Stimulated activated naive CD8-positive, alpha-beta T cell treated with anti-CD3 and anti-CD28 coated beads, Interleukin-15, Interleukin-2, amounts not matched to agents 100 U/mL and 50 U/mL, for 24 hours (primary cell): ENCODE data around the gene RSAD1.
A peak's percentile ranks its signal among the peaks of the same experiment; 100 is the strongest.

Source experiments
- ATAC-seq: fragments of 150-1000 bp; cut with Tn5 transposase; one replicate; pipeline ENCODE4 v1.10.0; 2021
- DNase-seq: peaks from one replicate; pipeline ENCODE4 v3.0.0; 2021

RSAD1 gene

DNA sequence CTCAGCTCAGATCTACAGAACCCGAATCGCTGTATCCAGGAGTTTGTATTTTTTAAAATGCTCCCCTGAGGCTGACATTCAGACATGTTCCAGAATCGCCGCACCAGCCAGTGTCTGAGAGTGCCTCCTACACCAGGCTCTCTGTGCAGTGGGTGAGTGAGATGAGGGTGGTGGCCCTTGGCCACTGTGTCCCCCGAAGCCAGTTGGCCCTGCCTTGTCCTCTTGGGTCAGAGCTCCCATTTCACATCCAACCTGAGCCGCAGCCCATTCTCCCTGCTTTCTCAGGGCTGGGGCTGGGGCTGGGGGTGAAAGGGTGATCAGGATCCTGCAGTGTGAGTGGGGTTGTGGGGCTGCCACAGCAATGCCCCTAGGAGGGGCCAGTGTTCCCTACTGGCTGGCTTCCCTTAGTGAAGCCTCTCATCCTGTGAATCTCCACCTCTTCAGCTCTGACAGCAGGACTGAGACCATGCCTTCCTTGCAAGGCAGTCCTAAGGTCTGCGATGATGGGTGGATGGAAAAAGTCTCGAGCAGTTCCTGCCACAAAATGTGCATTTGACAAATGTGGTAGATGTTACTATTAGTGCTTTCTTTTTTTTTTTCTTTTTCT lies 16.7 kb downstream of the RSAD1 start:
- ATAC-seq (no peak), DNase-seq (no peak)

DNA sequence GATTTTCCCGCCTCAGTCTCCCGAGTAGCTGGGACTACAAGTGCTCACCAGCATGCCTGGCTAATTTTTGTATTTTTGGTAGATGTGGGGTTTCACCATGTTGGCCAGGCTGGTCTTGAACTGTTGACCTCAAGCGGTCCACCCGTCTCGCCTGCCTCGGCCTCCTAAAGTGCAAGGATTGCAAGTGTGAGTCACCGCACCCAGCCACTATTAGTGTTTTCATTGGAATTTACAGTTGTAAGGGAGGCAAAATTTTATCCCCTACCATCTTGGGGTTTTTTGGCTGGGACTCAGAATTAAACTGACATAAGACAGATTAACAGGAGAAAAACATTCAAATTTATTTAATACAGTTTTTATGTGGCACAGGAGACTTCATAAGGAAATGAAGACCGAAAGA lies 17.3 kb downstream of the RSAD1 start:
- ATAC-seq (no peak), DNase-seq (no peak)

DNA sequence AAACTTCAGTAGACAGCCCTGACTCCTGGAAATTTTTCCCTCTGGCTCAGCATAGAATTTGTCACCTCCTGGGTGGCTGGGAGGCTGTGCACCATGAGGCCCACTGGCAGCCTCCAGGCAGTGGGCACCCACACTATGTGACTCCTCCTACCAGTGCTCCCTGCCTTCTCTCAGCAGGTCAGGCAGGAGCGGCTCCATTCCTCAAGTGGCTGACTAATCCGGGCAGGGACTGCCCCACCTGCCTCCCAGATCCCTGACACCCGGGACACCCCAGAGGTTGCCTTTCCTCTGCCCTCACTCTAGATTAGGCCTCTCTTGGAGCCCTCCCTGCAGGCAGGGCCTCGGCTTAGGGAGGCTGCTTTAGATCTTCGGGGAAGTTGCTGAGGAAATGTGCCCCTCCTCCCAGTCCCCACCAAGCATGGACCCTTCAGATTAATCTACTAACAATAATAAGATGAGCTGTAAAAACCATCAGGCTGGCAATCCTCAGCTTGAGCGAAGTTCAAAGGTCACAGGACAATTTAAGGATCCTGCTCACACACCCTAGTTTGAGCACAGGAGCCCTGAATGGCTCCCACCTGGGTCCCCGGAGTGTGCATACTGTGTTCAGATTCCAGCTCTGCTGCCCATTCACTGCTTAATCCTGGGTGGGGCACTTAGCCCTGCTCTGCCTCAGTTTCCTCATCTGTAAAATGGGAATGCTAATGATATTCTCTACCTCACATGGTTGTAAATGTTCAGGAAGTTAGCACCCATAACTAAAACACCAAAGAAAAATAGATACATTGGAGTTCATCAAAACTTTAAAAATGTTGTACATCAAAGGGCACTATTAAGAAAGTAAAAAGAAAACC lies 19.6 kb downstream of the RSAD1 start:
- ATAC-seq (no peak), DNase-seq (no peak)

- ATAC-seq: no peak
- DNase-seq: no peak
These were observed 20.6 kb downstream of the RSAD1 start for GRCh38 chr17:50499270-50499669.

- DNase-seq: no peak
- no peak for ATAC-seq
These were observed 21.1 kb downstream of the RSAD1 start for GRCh38 chr17:50499721-50500120.

DNA sequence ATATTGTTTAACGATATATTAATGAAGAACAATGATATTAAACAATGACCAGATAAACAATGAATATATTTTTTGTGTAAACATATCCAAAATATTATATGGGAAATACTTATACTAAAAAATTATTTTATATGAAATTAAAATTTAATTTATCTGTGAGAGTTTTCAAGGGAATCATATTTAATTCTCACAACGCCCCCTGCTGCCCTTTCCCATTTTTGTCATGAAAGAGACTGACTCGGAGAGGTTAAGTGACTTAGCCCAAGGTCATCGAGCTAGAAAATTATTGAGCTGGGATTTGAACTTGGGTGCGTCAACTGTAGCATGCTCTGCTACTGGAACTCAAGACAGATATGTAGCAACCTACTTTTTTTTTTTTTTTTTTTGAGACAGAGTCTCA lies 22.4 kb downstream of the RSAD1 start:
- ATAC-seq (no peak), DNase-seq (peak; percentile 56)

DNA sequence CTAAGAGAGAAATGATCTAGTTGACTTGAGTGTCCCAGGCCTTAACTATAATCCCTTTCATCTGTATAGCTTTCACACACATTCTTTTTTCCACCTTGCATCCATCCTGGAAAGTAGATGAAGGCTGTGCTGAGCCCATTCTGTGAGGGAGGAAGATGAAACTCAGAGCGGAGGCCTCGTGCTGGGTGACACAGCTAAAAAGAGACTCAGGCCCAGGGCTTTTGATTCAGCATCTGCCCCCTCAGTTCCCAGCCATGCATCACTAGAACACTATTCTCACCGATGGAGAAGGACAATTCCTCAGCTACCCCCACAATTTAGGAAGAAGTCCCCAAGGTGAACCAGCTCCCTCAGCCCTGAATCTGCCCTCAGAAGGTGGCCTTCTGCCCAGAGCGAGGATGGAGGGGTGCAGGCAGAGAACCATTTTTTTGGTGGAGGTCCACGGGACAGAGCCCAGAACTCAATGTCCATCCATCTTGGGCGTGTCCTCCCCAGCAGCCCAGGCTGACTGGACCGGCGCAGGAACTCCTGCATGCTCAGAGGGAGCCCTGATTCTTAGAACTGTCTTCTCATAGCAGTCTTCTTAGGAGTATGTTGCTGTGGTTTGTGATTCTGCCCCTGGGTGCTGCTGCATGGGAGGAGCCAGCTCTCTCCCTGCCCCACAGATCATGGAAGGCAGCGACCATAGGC lies 23.8 kb downstream of the RSAD1 start:
- DNase-seq (no peak), ATAC-seq (peak; percentile 15)

- ATAC-seq (no peak), DNase-seq (no peak)
These were observed 27.0 kb downstream of the RSAD1 start for GRCh38 chr17:50505591-50506130.

DNA sequence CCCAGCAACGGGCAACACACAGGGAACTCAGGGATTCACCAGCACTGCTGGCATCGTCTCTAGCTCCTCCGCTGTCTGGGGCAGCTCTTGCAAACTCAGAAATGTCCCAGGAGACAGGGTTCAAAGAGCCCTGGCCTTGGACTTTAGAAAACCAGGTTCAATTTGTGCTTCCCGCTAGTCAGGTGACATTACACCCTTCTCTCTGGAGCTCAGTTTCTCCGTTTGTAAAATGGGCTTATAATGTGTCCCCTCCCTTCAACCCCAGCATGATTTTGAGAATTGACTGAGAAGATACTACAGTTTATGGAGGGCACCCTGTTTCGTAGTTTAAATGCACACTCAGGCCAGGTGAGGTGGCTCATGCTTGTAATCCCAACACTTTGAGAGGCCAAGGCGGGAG lies 27.6 kb downstream of the RSAD1 start:
- no peak for DNase-seq
- ATAC-seq: no peak

- ATAC-seq: peak; percentile 75
- peak; percentile 87 for DNase-seq
These were observed 29.4 kb downstream of the RSAD1 start, which contains the start of gene MYCBPAP for GRCh38 chr17:50507871-50508572. TSS of gene MYCBPAP (plus strand) at chr17:50508439. CDS start at chr17:50508675, 236 bp downstream.

- DNase-seq (no peak), ATAC-seq (no peak)
These were observed 30.2 kb downstream of the RSAD1 start for GRCh38 chr17:50508573-50509460.

GRCh38 chr17:50511058-50511457 lies 32.4 kb downstream of the RSAD1 start:
- ATAC-seq: peak; percentile 75
- DNase-seq: peak; percentile 55

DNA sequence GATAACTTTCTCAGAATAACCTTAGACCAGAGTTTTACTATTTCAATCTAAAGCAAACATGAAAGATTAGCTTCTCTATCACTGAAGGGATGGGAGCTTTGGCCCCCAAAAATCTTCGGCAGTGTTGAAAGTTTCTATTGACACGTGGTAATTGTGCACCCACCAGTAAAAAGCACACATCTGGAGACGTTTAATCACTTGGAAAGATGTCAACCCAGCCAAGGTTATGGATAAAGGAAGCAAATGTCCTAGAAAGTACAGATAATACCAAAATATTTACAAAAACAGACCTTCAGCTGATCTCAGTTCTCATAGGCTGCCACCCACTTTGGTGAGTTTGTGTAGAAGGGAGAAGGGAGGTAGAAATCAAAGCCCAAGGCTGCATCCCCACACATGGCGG lies 34.8 kb downstream of the RSAD1 start:
- DNase-seq: no peak
- ATAC-seq: no peak

DNA sequence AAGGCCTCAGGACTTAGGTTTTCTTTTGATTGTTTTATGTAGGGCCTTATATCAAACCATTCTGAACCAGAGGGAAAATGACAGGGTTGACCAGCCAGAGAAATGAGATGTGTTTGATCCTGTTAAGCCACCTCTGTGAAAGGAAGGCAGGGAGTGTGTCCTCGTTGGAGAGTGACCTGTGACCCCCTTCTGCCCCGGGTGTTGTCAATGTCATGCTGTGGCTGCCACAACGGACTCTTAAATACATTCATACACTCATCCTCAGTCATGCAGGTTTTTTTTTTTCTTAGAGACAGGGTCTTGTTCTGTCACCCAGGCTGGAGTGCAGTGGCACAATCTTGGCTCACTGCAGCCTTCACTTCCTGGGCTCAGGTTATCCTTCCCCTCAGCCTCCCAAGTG lies 35.7 kb downstream of the RSAD1 start:
- no peak for ATAC-seq
- no peak for DNase-seq

GRCh38 chr17:50514936-50515702 lies 36.5 kb downstream of the RSAD1 start:
- no peak for DNase-seq
- no peak for ATAC-seq

GRCh38 chr17:50517011-50517410 lies 38.4 kb downstream of the RSAD1 start:
- no peak for ATAC-seq

DNA sequence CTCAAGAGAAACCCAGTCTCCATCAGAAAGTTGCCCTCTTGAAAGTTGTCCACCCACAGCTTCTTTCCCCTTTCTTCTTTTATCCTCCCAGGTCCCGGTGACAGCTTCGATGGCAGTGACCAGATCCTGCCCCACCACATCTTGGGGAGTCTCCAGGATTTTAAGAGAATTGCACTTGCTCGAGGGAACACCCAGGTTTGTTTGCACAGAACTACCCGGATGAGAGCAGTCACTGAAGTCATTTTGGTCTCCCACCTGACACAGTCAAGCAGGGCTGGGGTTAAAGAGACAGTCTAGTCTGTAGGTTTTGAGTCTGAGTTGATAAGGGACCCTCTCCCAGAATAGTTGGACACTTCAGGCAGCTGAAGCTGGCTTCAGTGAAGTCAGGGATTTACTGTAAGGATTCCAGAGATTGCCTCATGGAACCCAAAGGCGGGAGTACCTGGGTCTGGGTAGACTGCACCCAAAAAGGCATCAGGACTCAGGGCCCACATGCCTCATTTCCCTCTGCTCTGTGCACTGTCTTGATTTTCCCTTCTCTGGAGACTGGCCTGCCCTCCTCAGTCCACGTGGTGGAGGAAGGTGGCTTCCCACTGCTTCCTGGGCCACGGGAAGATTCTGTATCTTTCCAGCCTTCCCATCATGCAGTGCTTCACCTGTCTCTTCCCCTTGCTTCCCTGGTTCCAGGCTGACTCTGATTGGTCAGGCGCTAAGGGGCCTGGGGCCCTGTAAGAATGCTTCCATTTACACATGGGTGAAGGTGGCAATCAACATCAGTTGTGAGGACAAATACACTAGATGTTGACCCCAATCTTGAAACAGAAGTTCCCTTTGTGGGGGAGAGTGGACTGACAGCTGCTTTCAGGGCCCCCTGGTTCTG lies 39.1 kb downstream of the RSAD1 start:
- no peak for DNase-seq
- ATAC-seq: no peak

More at GRCh38 chr17:50517011-50517410, 38.4 kb downstream of the RSAD1 start:
- no peak for DNase-seq

- no peak for DNase-seq
- ATAC-seq: no peak
These were observed 39.8 kb downstream of the RSAD1 start for GRCh38 chr17:50518384-50519023.
